ENCODE measurements around the gene FANCD2OS. TPM values are rescaled to one million over a fixed set of nuclear protein-coding genes. Genes with fewer than 3 reads are reported as not detected.
"Not testable (repeated sequence)": the region's sequence is repeated elsewhere in the genome, so short reads cannot be mapped to it uniquely, and the experiment has no call there.

Gene FANCD2OS
- polyA plus RNA-seq, 3 donors = not detected

DNA sequence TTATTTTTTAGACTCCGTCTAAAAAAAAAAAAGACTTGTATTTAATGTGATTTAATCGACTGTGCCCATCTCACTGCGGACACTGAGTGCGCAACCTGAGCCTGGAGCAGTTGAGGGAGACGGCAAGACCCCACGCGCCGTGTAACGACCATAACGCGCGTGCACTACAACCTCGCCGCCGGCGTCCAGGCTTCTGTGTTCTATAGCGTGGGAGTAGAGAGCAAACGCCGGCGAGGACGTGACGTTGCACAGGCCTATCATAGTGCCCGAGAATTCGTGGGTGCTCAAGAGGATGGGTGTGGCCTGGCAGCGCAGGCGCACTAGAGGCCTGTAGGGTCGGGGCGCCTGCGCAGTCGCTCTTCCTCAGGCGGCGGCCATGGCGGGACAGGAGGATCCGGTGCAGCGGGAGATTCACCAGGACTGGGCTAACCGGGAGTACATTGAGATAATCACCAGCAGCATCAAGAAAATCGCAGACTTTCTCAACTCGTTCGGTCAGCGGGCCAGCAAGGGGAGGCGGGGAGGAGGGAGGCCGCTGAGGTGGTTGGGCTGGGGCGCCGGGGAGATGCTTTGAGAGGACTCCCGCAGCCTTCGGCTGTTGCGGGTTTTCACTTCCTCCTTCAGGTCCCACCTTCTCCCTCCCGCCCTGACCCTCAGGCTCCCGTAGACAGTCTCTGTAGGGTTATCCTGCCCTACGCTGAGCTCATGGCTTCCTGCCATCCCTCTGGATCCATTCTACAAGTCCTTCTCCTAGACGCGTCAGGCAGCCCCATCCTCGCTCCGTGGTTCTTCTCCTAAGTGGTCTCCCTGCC, 7.5 kb upstream of the FANCD2OS start, which contains the start of gene BRK1:
BRK1 (plus strand) TSS at position 350 of the 812 bp plus-strand sequence; CDS start at position 377, 27 bp downstream.
- 0% methylated on average over 51 to 54 of the region's 54 CpGs for WGBS, 3 donors
- H3K27ac ChIP-seq (ENCODE audit: low read depth, low read length) = no peak within 1 kb of the TSS

DNA sequence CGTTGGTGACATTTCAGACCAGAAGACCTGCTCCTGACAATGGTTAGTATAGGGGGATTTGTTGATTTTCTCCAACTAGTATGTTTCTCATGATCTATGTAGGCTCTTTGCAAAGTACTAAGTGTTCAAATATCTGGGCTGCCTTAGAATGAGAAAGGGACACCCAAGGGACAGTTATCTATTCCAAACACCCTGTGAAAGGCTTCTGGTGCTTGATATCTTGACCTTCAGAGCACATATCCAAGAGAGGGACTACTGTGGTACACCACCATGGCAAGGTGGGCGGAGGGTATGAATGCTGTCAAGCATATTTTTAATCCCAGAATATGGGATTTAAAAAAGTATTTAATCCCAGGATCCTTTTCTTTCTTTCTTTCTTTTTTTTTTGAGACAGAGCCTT, 1.1 kb downstream of the FANCD2OS start:
- no peak overlapping the region for H3K27ac ChIP-seq (ENCODE audit: low read depth, low read length)
- WGBS, 3 donors = 69 to 87% (median 74%) methylated on average over 2 of the region's 2 CpGs

- 97 to 98% (median 97%) methylated on average over 5 of the region's 5 CpGs for WGBS, 3 donors
- H3K27ac ChIP-seq (ENCODE audit: low read depth, low read length) = no peak overlapping the region
These were observed 9.0 kb downstream of the FANCD2OS start for GRCh38 chr3:10099041-10099440.

- 96 to 98% (median 96%) methylated on average over 3 of the region's 3 CpGs for WGBS, 3 donors
- no peak overlapping the region for H3K27ac ChIP-seq (ENCODE audit: low read depth, low read length)
These were observed 14.4 kb downstream of the FANCD2OS start for GRCh38 chr3:10093678-10094077.

- 86 to 93% methylated on average over 1 to 2 of the region's 2 CpGs; no CpG with 5 or more reads in 1 of the 3 donors for WGBS, 3 donors
- not testable (repeated sequence) for H3K27ac ChIP-seq (ENCODE audit: low read depth, low read length)
These were observed 16.7 kb downstream of the FANCD2OS start for GRCh38 chr3:10091387-10091786.

DNA sequence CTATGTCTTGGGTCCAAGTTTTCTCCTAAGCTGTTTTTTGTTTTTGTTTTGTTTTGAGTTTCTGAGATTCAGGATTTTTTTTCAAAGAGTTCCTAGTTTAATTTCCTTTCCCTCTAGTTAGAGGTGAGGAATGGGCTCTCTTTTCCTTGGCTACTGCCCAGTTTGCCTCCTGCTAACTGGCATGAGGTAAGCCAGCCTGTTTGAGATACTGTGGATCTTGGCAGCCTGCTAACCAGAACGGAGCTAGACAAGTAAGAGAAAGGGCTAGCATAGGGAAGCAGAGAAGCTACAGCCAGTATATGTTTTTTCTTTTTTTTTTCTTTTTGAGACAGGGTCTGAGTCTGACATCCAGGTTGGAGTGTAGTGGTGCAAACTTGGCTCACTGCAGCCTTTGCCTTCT, 17.3 kb downstream of the FANCD2OS start:
- 67 to 80% methylated on average over 1 of the region's 1 CpG; no CpG with 5 or more reads in 1 of the 3 donors for WGBS, 3 donors
- not testable (repeated sequence) for H3K27ac ChIP-seq (ENCODE audit: low read depth, low read length)

- H3K27ac ChIP-seq (ENCODE audit: low read depth, low read length) = no peak overlapping the region
- WGBS, 3 donors = 39 to 96% (median 92%) methylated on average over 6 of the region's 6 CpGs
These were observed 17.9 kb downstream of the FANCD2OS start for GRCh38 chr3:10090179-10090578.

DNA sequence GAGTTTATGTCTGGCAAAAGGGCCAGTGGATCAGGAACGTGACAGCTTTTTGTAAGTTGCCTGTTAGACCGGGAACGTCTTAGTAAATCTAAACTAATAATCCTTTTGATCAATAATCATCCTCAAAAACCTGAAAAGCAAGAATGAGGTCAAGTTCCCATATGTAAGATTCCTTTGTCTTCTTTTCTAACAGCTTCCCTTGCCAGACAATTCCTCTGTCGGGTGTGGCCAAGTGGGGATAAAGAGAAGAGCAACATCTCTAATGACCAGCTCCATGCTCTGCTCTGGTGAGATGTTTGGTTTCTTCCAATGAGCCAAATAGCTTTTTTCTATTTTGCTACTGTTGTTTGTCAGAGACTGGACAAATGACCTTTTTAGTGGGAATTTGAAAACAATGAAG, 19.8 kb downstream of the FANCD2OS start:
- 75 to 96% (median 95%) methylated on average over 4 of the region's 4 CpGs for WGBS, 3 donors
- no peak overlapping the region for H3K27ac ChIP-seq (ENCODE audit: low read depth, low read length)

GRCh38 chr3:10085738-10086137, 22.3 kb downstream of the FANCD2OS start:
- 85 to 96% (median 94%) methylated on average over 1 of the region's 1 CpG for WGBS, 3 donors
- no peak overlapping the region for H3K27ac ChIP-seq (ENCODE audit: low read depth, low read length)

DNA sequence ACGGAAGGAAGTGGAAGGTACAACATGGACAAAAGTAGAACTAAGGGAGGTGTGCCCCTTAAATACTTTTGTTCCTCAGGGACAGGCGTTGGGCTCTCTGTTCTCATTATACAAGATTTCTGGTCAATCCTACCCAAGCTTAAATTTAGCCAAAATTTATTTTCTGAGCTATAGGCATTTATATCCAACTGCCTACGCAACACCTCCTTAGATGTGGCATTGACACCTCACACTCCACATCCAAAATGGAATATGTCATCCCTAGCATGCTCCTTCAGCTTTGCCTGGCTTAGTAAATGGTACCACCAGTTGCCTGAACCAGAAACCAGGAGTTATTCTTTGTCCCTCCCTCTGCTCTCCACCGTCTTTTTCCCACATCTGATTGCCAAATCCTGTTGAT, 26.2 kb downstream of the FANCD2OS start:
- no peak overlapping the region for H3K27ac ChIP-seq (ENCODE audit: low read depth, low read length)
- WGBS, 3 donors = 92 to 96% (median 94%) methylated on average over 4 of the region's 4 CpGs

DNA sequence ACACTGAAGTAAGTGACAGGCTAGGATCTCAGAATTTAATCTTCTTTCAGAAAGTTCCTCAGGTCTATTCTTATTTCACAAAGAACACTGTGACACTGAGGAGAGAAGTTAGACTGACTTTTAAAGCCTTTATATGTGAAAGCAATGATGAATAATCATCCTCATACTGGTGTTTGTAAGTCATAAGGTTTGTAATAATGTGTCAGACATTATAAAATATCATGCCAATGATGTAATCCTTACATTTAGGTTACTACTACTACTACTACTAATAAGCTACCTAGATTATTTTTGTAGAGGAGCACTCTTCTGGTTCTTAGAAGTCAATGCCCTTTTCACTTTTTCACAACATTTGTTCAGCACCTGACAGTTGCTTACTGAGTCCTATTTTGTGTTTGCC, 33.4 kb downstream of the FANCD2OS start:
- no peak overlapping the region for H3K27ac ChIP-seq (ENCODE audit: low read depth, low read length)

DNA sequence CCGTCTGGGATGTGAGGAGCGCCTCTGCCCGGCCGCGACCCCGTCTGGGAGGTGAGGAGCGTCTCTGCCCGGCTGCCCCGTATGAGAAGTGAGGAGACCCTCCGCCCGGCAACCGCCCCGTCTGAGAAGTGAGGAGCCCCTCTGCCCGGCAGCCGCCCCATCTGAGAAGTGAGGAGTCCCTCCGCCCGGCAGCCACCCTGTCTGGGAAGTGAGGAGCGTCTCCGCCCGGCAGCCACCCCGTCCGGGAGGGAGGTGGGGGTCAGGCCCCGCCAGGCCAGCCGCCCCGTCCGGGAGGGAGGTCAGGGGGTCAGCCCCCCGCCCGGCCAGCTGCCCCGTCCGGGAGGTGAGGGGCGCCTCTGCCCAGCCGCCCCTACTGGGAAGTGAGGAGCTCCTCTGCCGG, 38.0 kb downstream of the FANCD2OS start:
- 95 to 97% (median 95%) methylated on average over 7 to 30 of the region's 33 CpGs for WGBS, 3 donors

DNA sequence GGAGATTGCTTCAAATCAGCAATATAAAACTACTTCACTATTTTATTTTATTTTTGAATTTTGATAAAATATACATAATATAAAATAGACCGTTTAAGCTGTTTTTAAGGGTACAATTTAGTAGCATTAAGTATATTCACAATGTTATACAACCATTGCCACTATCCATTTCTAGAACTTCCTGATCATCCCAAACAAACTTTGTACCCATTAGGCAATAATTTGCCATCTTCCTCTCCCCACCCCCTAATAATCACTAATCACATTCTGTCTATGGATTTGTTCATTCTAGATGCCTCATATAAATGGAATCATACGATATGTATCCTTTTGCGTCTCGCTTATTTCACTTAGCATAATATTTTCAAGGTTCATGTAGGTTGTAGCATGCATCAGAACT, 53.0 kb downstream of the FANCD2OS start:
- WGBS, 3 donors = 98% methylated on average over 4 of the region's 4 CpGs
- H3K27ac ChIP-seq (ENCODE audit: low read depth, low read length) = no peak overlapping the region

More for the DNA sequence above, 38.0 kb downstream of the FANCD2OS start:
- H3K27ac ChIP-seq (ENCODE audit: low read depth, low read length) = not testable (repeated sequence)

Other genes with a start within 250 kb of the FANCD2OS start
- 1,000 to 10,000 TPM in 1 of 3 donors, 100 to 1,000 TPM in 2; 128 to 1,587 (median 499) TPM for gene CIDEC, start 228.0 kb downstream of the FANCD2OS start, polyA plus RNA-seq
- gene JAGN1, start 217.6 kb downstream of the FANCD2OS start, polyA plus RNA-seq = 10 to 100 TPM; 33.7 to 58.7 (median 39.5) TPM
- 1 to 10 TPM; 6.4 to 7.3 (median 6.7) TPM for gene IL17RE, start 205.4 kb downstream of the FANCD2OS start, polyA plus RNA-seq
- gene IL17RC, start 191.2 kb downstream of the FANCD2OS start, polyA plus RNA-seq = 10 to 100 TPM; 20.7 to 71.8 (median 41.2) TPM
- gene CRELD1, start 174.4 kb downstream of the FANCD2OS start, polyA plus RNA-seq = 10 to 100 TPM; 28.4 to 36.0 (median 33.8) TPM
- gene PRRT3, start 155.8 kb downstream of the FANCD2OS start, polyA plus RNA-seq = 1 to 10 TPM in 2 of 3 donors, under 1 TPM in 1; 0.56 to 1.6 (median 1.4) TPM
- gene EMC3, start 121.4 kb downstream of the FANCD2OS start, polyA plus RNA-seq = 100 to 1,000 TPM in 1 of 3 donors, 10 to 100 TPM in 2; 36.3 to 153 (median 66.1) TPM
- 1 to 10 TPM in 2 of 3 donors, under 1 TPM in 1; 0.45 to 1.7 (median 1.3) TPM for gene FANCD2, start 81.8 kb downstream of the FANCD2OS start, polyA plus RNA-seq
- 100 to 1,000 TPM in 2 of 3 donors, 10 to 100 TPM in 1; 80.1 to 293 (median 194) TPM for gene BRK1, start 7.4 kb upstream of the FANCD2OS start, polyA plus RNA-seq
- gene VHL, start 33.5 kb upstream of the FANCD2OS start, polyA plus RNA-seq = 10 to 100 TPM; 12.4 to 32.5 (median 17.5) TPM
- gene IRAK2, start 56.7 kb upstream of the FANCD2OS start, polyA plus RNA-seq = 10 to 100 TPM in 1 of 3 donors, 1 to 10 TPM in 1, under 1 TPM in 1; 0.67 to 10.4 (median 2.6) TPM
- gene TATDN2, start 140.2 kb upstream of the FANCD2OS start, polyA plus RNA-seq = 10 to 100 TPM; 12.3 to 18.2 (median 17.5) TPM
- 10 to 100 TPM in 1 of 3 donors, 1 to 10 TPM in 1, under 1 TPM in 1; 0.45 to 47.6 (median 6.2) TPM for gene GHRL, start 184.7 kb upstream of the FANCD2OS start, polyA plus RNA-seq
- gene SEC13, start 212.9 kb upstream of the FANCD2OS start, polyA plus RNA-seq = 100 to 1,000 TPM in 1 of 3 donors, 10 to 100 TPM in 2; 75.8 to 102 (median 92.3) TPM